DOHH2 (cell line): ENCODE data around the gene RAD52.

Experiments used
- CTCF ChIP-seq: fragments of 200-600 bp; sonication (generic); IDR thresholded peaks from one replicate; pipeline ENCODE4 v1.5.1; 2014; ENCODE audit warnings: antibody characterized with exemption, mild to moderate bottlenecking, low read depth, low read length; ENCODE audit not compliant: poor library complexity, severe bottlenecking
- EZH2phosphoT487 ChIP-seq: fragments of 200-600 bp; sonication (generic); IDR thresholded peaks from 2 replicates; pipeline ENCODE4 v1.6.1; 2017; ENCODE audit warnings: borderline replicate concordance, mild to moderate bottlenecking, antibody characterized with exemption, low read length, moderate library complexity, mixed read lengths

GRCh38 chr12:948238-948637 is 1.3 kb downstream of the RAD52 start:
- TF ChIP-seq CTCF (no peak), EZH2phosphoT487 (no peak)
